ENCODE results near the gene CD6. TPM values are rescaled to one million over a fixed set of nuclear protein-coding genes. Genes with fewer than 3 reads are reported as not detected.
A peak's percentile ranks its signal among the peaks of the same experiment; 100 is the strongest.
"Not testable (repeated sequence)": the region's sequence is repeated elsewhere in the genome, so short reads cannot be mapped to it uniquely, and the experiment has no call there.

The CD6 gene
- total RNA-seq, 2 donors from 2014 or later = 0.67 to 1.9 TPM

GRCh38 chr11:61059260-61059752, 87.8 kb downstream of the CD6 start:
- ATAC-seq (no peak), DNase-seq (no peak)
- intact Hi-C loops (cut with DNase I, micrococcal nuclease) = no loop called here

GRCh38 chr11:61061081-61061826, 89.8 kb downstream of the CD6 start:
- DNase-seq (peak in 1 of 2 donors; percentile 18), ATAC-seq (no peak)
- intact Hi-C loops (cut with DNase I, micrococcal nuclease) = no loop called here

GRCh38 chr11:61062181-61062930, 90.9 kb downstream of the CD6 start:
- intact Hi-C loops (cut with DNase I, micrococcal nuclease) = no loop called here
- peak in 1 of 2 donors; percentile 4 for DNase-seq
- no peak for ATAC-seq

- ATAC-seq; intact Hi-C loops (cut with DNase I, micrococcal nuclease): not testable (repeated sequence)
- DNase-seq = peak in 1 of 2 donors; percentile 2
These were observed 93.8 kb downstream of the CD6 start for GRCh38 chr11:61065236-61065635.

GRCh38 chr11:61065955-61066638, 94.6 kb downstream of the CD6 start:
- intact Hi-C loops (cut with DNase I, micrococcal nuclease) = no loop called here
- DNase-seq (peak in 1 of 2 donors; percentile 21), ATAC-seq (no peak)

GRCh38 chr11:61066645-61067044, 95.2 kb downstream of the CD6 start:
- no peak for ATAC-seq
- no peak for DNase-seq
- intact Hi-C loops (cut with DNase I, micrococcal nuclease) = no loop called here

GRCh38 chr11:61067782-61068446, 96.4 kb downstream of the CD6 start:
- intact Hi-C loops (cut with DNase I, micrococcal nuclease) = no loop called here
- ATAC-seq (no peak), DNase-seq (peak in 1 of 2 donors; percentile 20)

GRCh38 chr11:61068581-61068980, 97.1 kb downstream of the CD6 start:
- DNase-seq = peak in 1 of 2 donors; percentile 18
- ATAC-seq = no peak

GRCh38 chr11:61069427-61069826, 97.9 kb downstream of the CD6 start:
- no peak for ATAC-seq
- intact Hi-C loops (cut with DNase I, micrococcal nuclease) = no loop called here
- DNase-seq = no peak

More at GRCh38 chr11:61068581-61068980, 97.1 kb downstream of the CD6 start:
- intact Hi-C loops (cut with DNase I, micrococcal nuclease) = no loop called here

Other genes starting within 250 kb of the CD6 start
- not detected for gene MS4A18, start 247.0 kb upstream of the CD6 start, total RNA-seq
- gene MS4A15, start 214.8 kb upstream of the CD6 start, total RNA-seq = not detected
- 1 to 10 TPM in 1 of 2 donors, under 1 TPM in 1; 0.12 to 1.1 TPM for gene MS4A10, start 186.3 kb upstream of the CD6 start, total RNA-seq
- gene CCDC86, start 129.6 kb upstream of the CD6 start, total RNA-seq = 10 to 100 TPM in 1 of 2 donors, 1 to 10 TPM in 1; 7.3 to 14.4 TPM
- 1 to 10 TPM; 4.6 to 6.4 TPM for gene PTGDR2, start 115.7 kb upstream of the CD6 start, total RNA-seq
- gene ZP1, start 104.1 kb upstream of the CD6 start, total RNA-seq = under 1 TPM in 1 of 2 donors, not detected in 1; 0.17 TPM
- 10 to 100 TPM; 55.8 to 58.8 TPM for gene PRPF19, start 65.1 kb upstream of the CD6 start, total RNA-seq
- gene TMEM109, start 57.5 kb upstream of the CD6 start, total RNA-seq = 10 to 100 TPM; 32.0 to 39.7 TPM
- gene TMEM132A, start 47.2 kb upstream of the CD6 start, total RNA-seq = 1 to 10 TPM; 7.8 to 9.2 TPM
- gene SLC15A3, start 19.5 kb upstream of the CD6 start, total RNA-seq = 10 to 100 TPM in 1 of 2 donors, 1 to 10 TPM in 1; 8.6 to 15.1 TPM
- 1 to 10 TPM in 1 of 2 donors, under 1 TPM in 1; 0.21 to 1.0 TPM for gene CD5, start 130.8 kb downstream of the CD6 start, total RNA-seq
- gene VPS37C, start 189.7 kb downstream of the CD6 start, total RNA-seq = 10 to 100 TPM; 25.4 to 27.3 TPM
- gene PGA3, start 231.8 kb downstream of the CD6 start, total RNA-seq = not detected

Data from left colon (tissue), 2 donors.